GM12878 (cell line): Measurements from ENCODE around the gene ZMYND19. TPM values are rescaled to one million over a fixed set of nuclear protein-coding genes. Genes with fewer than 3 reads are reported as not detected.

Experiments used
- ATAC-seq: fragments of 200-7000 bp; cut with Tn5 transposase; 3 replicates; pipeline ENCODE4 v1.9.1; 2020; ENCODE audit warnings: mild to moderate bottlenecking, moderate library complexity
- BruUV-seq: library from RNA; stranded (reverse); fragments of 400-500 nt; replicated peaks from 2 replicates; lab custom pipeline; 2021; lab: Mats Ljungman, UMichigan
- CTCF ChIA-PET: fragments of 300-600 bp; sonication (Branson Sonifier 250); formaldehyde crosslinking; extraction: SDS; loops from one replicate; lab custom pipeline; 2021; ENCODE audit warnings: inconsistent platforms; lab: Yijun Ruan, JAX
- POLR2A ChIA-PET: fragments of 350-600 bp; formaldehyde crosslinking; extraction: SDS; loops from one replicate; lab custom pipeline; 2021; ENCODE audit warnings: inconsistent platforms; lab: Charles Lee
- RAD21 ChIA-PET: fragments of 300-600 bp; sonication (Branson Sonifier 250); formaldehyde crosslinking; loops from one replicate; lab custom pipeline; 2023; ENCODE audit warnings: antibody characterized with exemption; ENCODE audit not compliant: unreplicated experiment; lab: Charles Lee
- SMC1A ChIA-PET: fragments of 300-600 bp; sonication (Branson Sonifier 250); formaldehyde crosslinking; loops from one replicate; lab custom pipeline; 2023; ENCODE audit not compliant: unreplicated experiment, uncharacterized antibody; lab: Charles Lee
- DNase-seq: peaks from one replicate; pipeline ENCODE4 v3.0.0-alpha.2; 2011; ENCODE audit warnings: low read depth, low spot score
- FAIRE-seq: peaks from 3 replicates; lab custom pipeline; 2011; peaks lifted over from hg19 to GRCh38; lab: Jason Lieb, UNC
- H2AFZ ChIP-seq: 2 replicates; pipeline ENCODE4 v1.6.0; 2011; ENCODE audit warnings: low read depth, low read length, control low read depth; ENCODE audit not compliant: control insufficient read depth
- H3K27ac ChIP-seq: 2 replicates; pipeline ENCODE4 v1.5.1; 2011; ENCODE audit warnings: control low read depth; ENCODE audit not compliant: control insufficient read depth, insufficient read depth
- H3K27me3 ChIP-seq, 2 experiments: replicated peaks in 1 of 2; 2 replicates each; pipeline versions ENCODE4 v1.6.0 to v1.6.1; 2011; ENCODE audit warnings: low read length in 1 of 2; ENCODE audit not compliant: control insufficient read depth in 2 of 2, insufficient read depth in 2 of 2
- H3K36me3 ChIP-seq, 2 experiments: 2 replicates each; pipeline ENCODE4 v1.5.1; 2011; ENCODE audit warnings: low read length in 1 of 2; ENCODE audit not compliant: control insufficient read depth in 2 of 2, insufficient read depth in 2 of 2
- H3K4me1 ChIP-seq: 2 replicates; pipeline ENCODE4 v1.6.1; 2011; ENCODE audit warnings: mild to moderate bottlenecking, low read length, moderate library complexity, mixed read lengths; ENCODE audit not compliant: control insufficient read depth, insufficient read depth
- H3K4me2 ChIP-seq: 2 replicates; pipeline ENCODE4 v1.6.0; 2011; ENCODE audit warnings: control low read depth; ENCODE audit not compliant: control insufficient read depth, insufficient read depth
- H3K4me3 ChIP-seq: fragments of 200-600 bp; sonication (generic); 2 replicates; pipeline ENCODE4 v1.5.1; 2016
- H3K79me2 ChIP-seq: 2 replicates; pipeline ENCODE4 v1.6.0; 2011; ENCODE audit warnings: low read length; ENCODE audit not compliant: control insufficient read depth, insufficient read depth
- H3K9ac ChIP-seq: 2 replicates; pipeline ENCODE4 v1.8.0; 2011; ENCODE audit warnings: low read length, control low read depth, mixed read lengths; ENCODE audit not compliant: control insufficient read depth, insufficient read depth
- H3K9me3 ChIP-seq: replicated peaks from 3 replicates; pipeline ENCODE4 v1.5.1; 2011; ENCODE audit warnings: mild to moderate bottlenecking, low read length; ENCODE audit not compliant: control insufficient read depth, insufficient read depth
- H4K20me1 ChIP-seq: 2 replicates; pipeline ENCODE4 v1.6.0; 2011; ENCODE audit not compliant: control insufficient read depth, insufficient read depth
- MLLT1 ChIP-seq: fragments of 450-650 bp; IDR thresholded peaks from 2 replicates; pipeline ENCODE4 v1.6.1; 2016; ENCODE audit warnings: mild to moderate bottlenecking
- POLR2A ChIP-seq: IDR thresholded peaks from 2 replicates; pipeline ENCODE4 v1.6.1; 2011; ENCODE audit warnings: low read depth, mild to moderate bottlenecking, low read length
- POU2F2 ChIP-seq: IDR thresholded peaks from 3 replicates; pipeline ENCODE4 v1.6.1; 2011; ENCODE audit warnings: low read depth, mild to moderate bottlenecking, low read length, borderline replicate concordance
- YY1 ChIP-seq: IDR thresholded peaks from 2 replicates; pipeline ENCODE4 v1.6.1; 2011; ENCODE audit warnings: low read depth, mild to moderate bottlenecking, low read length
- WGBS: methylation state at CpG from one replicate; pipeline ENCODE4 v1.1.6; 2016; ENCODE audit warnings: low lambda C conversion rate; ENCODE audit not compliant: insufficient replicate concordance, insufficient coverage; ENCODE audit errors: missing lambda C conversion rate; 5-methylcytosine and 5-hydroxymethylcytosine counted together
- in situ Hi-C: fragments of 300-500 bp; cut with MboI; formaldehyde crosslinking; loops from 9 replicates; pipeline ENCODE4 v1.14.3; 2018; ENCODE audit warnings: mixed read lengths
- intact Hi-C: fragments of 100-400 bp; cut with micrococcal nuclease; formaldehyde crosslinking; loops from one replicate; pipeline ENCODE4 v1.14.2; 2022; ENCODE audit not compliant: unreplicated experiment
- polyA plus RNA-seq, 11 experiments: library from polyadenylated mRNA; depleted of rRNA in 4 of 11; unstranded in 6 of 11; stranded (reverse) in 5 of 11; fragments of >200 nt; fragmentation: Nextera tagmentation in 4 of 11; fragmentation: Illumina TruSeq in 1 of 11; extraction: Ambion mirVana in 4 of 11; extraction: Trizol in 1 of 11; gene quantifications; 1 replicate in 1 of 11; 2 replicates in 10 of 11; pipeline versions ENCODE4 v1.2.1 to v1.2.3, GENCODE V29; 2011 to 2016; ENCODE audit warnings: inconsistent platforms in 2 of 11, missing spikeins in 2 of 11, low read depth in 1 of 11
- total RNA-seq, 4 experiments: library from RNA; depleted of rRNA in 3 of 4; stranded (reverse); fragments of >200 nt in 3 of 4; fragmentation: Illumina TruSeq in 1 of 4; extraction: Trizol in 1 of 4; gene quantifications; 2 replicates each; pipeline versions ENCODE4 v1.2.1 to v1.2.3, GENCODE V29; 2013 to 2021

Gene ZMYND19
- total and polyA plus RNA-seq, 10 of the 15 experiments (the other 5 are each of a cell fraction or from before 2014, with no cell fraction given) = 0.84 to 54.8 (median 20.1) TPM

GRCh38 chr9:137580209-137580953, 9.9 kb downstream of the ZMYND19 start:
- RAD21 ChIA-PET = no interaction called here
- no peaks in the 10 kb centered on the region for H4K20me1 ChIP-seq
- intact Hi-C loops (no loop called here), in situ Hi-C loops (no loop called here)
- CTCF ChIA-PET = interaction anchor here (1.2 to 2.3 kb wide), 5 partner anchors 22 to 93 kb away, joined by 3 to 6 read pairs (median 5); no protein-coding TSS in a partner anchor
- BruUV-seq = no TSS peak
- SMC1A ChIA-PET = no interaction called here
- H3K9ac ChIP-seq = no peak overlapping the region
- H3K4me3 ChIP-seq = no peak overlapping the region
- H3K79me2 ChIP-seq = peaks cover 24% of the 10 kb centered on the region
- H2AFZ ChIP-seq = no peak overlapping the region
- WGBS = 80% methylated on average over 22 of the region's 23 CpGs
- H3K36me3 ChIP-seq = peaks cover 2 to 10% of the 10 kb centered on the region in 2 experiments; a peak in 3 of 4 replicates
- FAIRE-seq (no peak), ATAC-seq (no peak), DNase-seq (no peak)
- TF ChIP-seq POLR2A (peak; percentile 13; the same call in 1 of the 2 replicates), POU2F2 (no peak)
- H3K9me3 ChIP-seq = no peaks in the 10 kb centered on the region
- no peaks in the 10 kb centered on the region for H3K27me3 ChIP-seq
- H3K4me2 ChIP-seq = no peak overlapping the region
- H3K27ac ChIP-seq = no peak overlapping the region
- POLR2A ChIA-PET = no interaction called here
- peaks cover 16% of the 10 kb centered on the region for H3K4me1 ChIP-seq

- no peaks in the 10 kb centered on the region for H3K27me3 ChIP-seq
- ChIA-PET POLR2A (no interaction called here), RAD21 (no interaction called here), CTCF (interaction anchor here (0.6 to 2.4 kb wide), 9 partner anchors 8 to 446 kb away, joined by 3 to 9 read pairs (median 4); partner anchors contain the start of gene MRPL41), SMC1A (no interaction called here)
- in situ Hi-C loops = no loop called here
- ATAC-seq = no peak
- no peak for FAIRE-seq
- H3K9me3 ChIP-seq = no peaks in the 10 kb centered on the region
- peaks cover 16% of the 10 kb centered on the region for H3K4me1 ChIP-seq
- no peaks in the 10 kb centered on the region for H4K20me1 ChIP-seq
- H3K27ac ChIP-seq = no peak overlapping the region
- peak overlapping the region; percentile 81 for H3K4me2 ChIP-seq
- TF ChIP-seq YY1 = no peak
- TF ChIP-seq MLLT1 = peak; percentile 15; the same call in 1 of the 2 replicates
- DNase-seq = no peak
- peaks cover 4 to 14% of the 10 kb centered on the region in 2 experiments; a peak in 3 of 4 replicates for H3K36me3 ChIP-seq
- H3K4me3 ChIP-seq = peak overlapping the region; percentile 86; the same call in 1 of the 2 replicates
- WGBS = 64% methylated on average over 19 of the region's 19 CpGs
- peaks cover 26% of the 10 kb centered on the region for H3K79me2 ChIP-seq
- BruUV-seq = no TSS peak
- peak overlapping the region; percentile 81 for H2AFZ ChIP-seq
- intact Hi-C loops = loop anchor here (2.0 kb wide), 1 partner anchor 40 kb away; the partner anchor contains the start of gene EHMT1
- peak overlapping the region; percentile 80; the same call in 1 of the 2 replicates for H3K9ac ChIP-seq
These were observed 11.1 kb downstream of the ZMYND19 start for GRCh38 chr9:137579259-137579604.
